OCI-LY7 (cell line): ENCODE results near the gene COL17A1.

Source experiments
- EZH2phosphoT487 ChIP-seq: fragments of 200-600 bp; sonication (generic); IDR thresholded peaks from 2 replicates; pipeline ENCODE4 v1.6.1; 2018; ENCODE audit warnings: low read depth, borderline replicate concordance, mild to moderate bottlenecking, mixed run types, antibody characterized with exemption, low read length, moderate library complexity, mixed read lengths
- TF ChIP-seq, protein P1 (sequence below): fragments of 200-600 bp; sonication (generic); conservative IDR thresholded peaks from 2 replicates; pipeline ENCODE4 v1.5.1; 2014; ENCODE audit warnings: mild to moderate bottlenecking, antibody characterized with exemption, low read length, moderate library complexity, mixed read lengths

GRCh38 chr10:104013489-104013888, 72.2 kb downstream of the COL17A1 start:
- TF ChIP-seq, protein P1, sequence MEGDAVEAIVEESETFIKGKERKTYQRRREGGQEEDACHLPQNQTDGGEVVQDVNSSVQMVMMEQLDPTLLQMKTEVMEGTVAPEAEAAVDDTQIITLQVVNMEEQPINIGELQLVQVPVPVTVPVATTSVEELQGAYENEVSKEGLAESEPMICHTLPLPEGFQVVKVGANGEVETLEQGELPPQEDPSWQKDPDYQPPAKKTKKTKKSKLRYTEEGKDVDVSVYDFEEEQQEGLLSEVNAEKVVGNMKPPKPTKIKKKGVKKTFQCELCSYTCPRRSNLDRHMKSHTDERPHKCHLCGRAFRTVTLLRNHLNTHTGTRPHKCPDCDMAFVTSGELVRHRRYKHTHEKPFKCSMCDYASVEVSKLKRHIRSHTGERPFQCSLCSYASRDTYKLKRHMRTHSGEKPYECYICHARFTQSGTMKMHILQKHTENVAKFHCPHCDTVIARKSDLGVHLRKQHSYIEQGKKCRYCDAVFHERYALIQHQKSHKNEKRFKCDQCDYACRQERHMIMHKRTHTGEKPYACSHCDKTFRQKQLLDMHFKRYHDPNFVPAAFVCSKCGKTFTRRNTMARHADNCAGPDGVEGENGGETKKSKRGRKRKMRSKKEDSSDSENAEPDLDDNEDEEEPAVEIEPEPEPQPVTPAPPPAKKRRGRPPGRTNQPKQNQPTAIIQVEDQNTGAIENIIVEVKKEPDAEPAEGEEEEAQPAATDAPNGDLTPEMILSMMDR = no peak
- no peak for TF ChIP-seq EZH2phosphoT487
